H9 (cell line): ENCODE measurements around the gene COQ4. TPM values are rescaled to one million over a fixed set of nuclear protein-coding genes. Genes with fewer than 3 reads are reported as not detected.

Experiments
- DNase-seq: peaks from one replicate; pipeline ENCODE4 v3.0.0-alpha.2; 2017
- H2AFZ ChIP-seq: one replicate; pipeline ENCODE4 v1.6.1; 2013; ENCODE audit warnings: mild to moderate bottlenecking, low read length, control low read depth, moderate library complexity
- H2AK5ac ChIP-seq: 2 replicates; pipeline ENCODE4 v1.6.1; 2013; ENCODE audit warnings: low read length, control low read depth, mixed read lengths; ENCODE audit not compliant: insufficient read length
- H2BK120ac ChIP-seq: one replicate; pipeline ENCODE4 v1.6.1; 2013; ENCODE audit warnings: low read depth, mild to moderate bottlenecking, low read length, control low read depth, inconsistent platforms; ENCODE audit not compliant: poor library complexity, severe bottlenecking
- H2BK12ac ChIP-seq: 2 replicates; pipeline ENCODE4 v1.6.1; 2013; ENCODE audit warnings: low read length, control low read depth, mixed read lengths, low read depth; ENCODE audit not compliant: insufficient read length
- H2BK15ac ChIP-seq: 2 replicates; pipeline ENCODE4 v1.6.1; 2013; ENCODE audit warnings: low read depth, low read length, control low read depth
- H2BK20ac ChIP-seq: one replicate; pipeline ENCODE4 v1.6.1; 2013; ENCODE audit warnings: low read depth, mild to moderate bottlenecking, low read length, control low read depth, inconsistent platforms; ENCODE audit not compliant: poor library complexity, severe bottlenecking
- H2BK5ac ChIP-seq: 2 replicates; pipeline ENCODE4 v1.6.1; 2013; ENCODE audit warnings: low read length, control low read depth, mixed read lengths; ENCODE audit not compliant: insufficient read length
- H3K14ac ChIP-seq: 2 replicates; pipeline ENCODE4 v1.6.1; 2013; ENCODE audit warnings: low read length, control low read depth; ENCODE audit not compliant: insufficient read depth
- H3K18ac ChIP-seq: 2 replicates; pipeline ENCODE4 v1.6.1; 2013; ENCODE audit warnings: low read depth, mild to moderate bottlenecking, mixed read lengths, low read length, control low read depth; ENCODE audit not compliant: insufficient read length
- H3K23ac ChIP-seq: 2 replicates; pipeline ENCODE4 v1.6.1; 2013; ENCODE audit warnings: low read length, control low read depth, mixed read lengths, low read depth; ENCODE audit not compliant: insufficient read length
- H3K23me2 ChIP-seq: 2 replicates; pipeline ENCODE4 v1.6.1; 2013; ENCODE audit warnings: low read depth, mild to moderate bottlenecking, mixed read lengths, low read length, control low read depth; ENCODE audit not compliant: insufficient read length, poor library complexity, severe bottlenecking
- H3K27ac ChIP-seq: 2 replicates; pipeline ENCODE4 v1.5.1; 2013; ENCODE audit warnings: low read length, control low read depth, mixed read lengths, low read depth; ENCODE audit not compliant: insufficient read length
- H3K27me3 ChIP-seq: 2 replicates; pipeline ENCODE4 v1.6.1; 2013; ENCODE audit warnings: low read length, control low read depth, inconsistent platforms; ENCODE audit not compliant: insufficient read depth
- H3K4ac ChIP-seq: 2 replicates; pipeline ENCODE4 v1.6.1; 2013; ENCODE audit warnings: low read depth, mild to moderate bottlenecking, control low read depth, inconsistent platforms, low read length, moderate library complexity
- H3K4me1 ChIP-seq: 2 replicates; pipeline ENCODE4 v1.6.1; 2013; ENCODE audit warnings: low read length, control low read depth, inconsistent platforms; ENCODE audit not compliant: insufficient read depth
- H3K4me2 ChIP-seq: 2 replicates; pipeline ENCODE4 v1.6.1; 2013; ENCODE audit warnings: low read length, control low read depth, mixed read lengths; ENCODE audit not compliant: insufficient read length, insufficient read depth
- H3K56ac ChIP-seq: 2 replicates; pipeline ENCODE4 v1.6.1; 2013; ENCODE audit warnings: low read depth, mild to moderate bottlenecking, mixed read lengths, low read length, control low read depth; ENCODE audit not compliant: insufficient read length
- H3K79me1 ChIP-seq: 2 replicates; pipeline ENCODE4 v1.6.1; 2013; ENCODE audit warnings: low read depth, mild to moderate bottlenecking, moderate library complexity, low read length, control low read depth, inconsistent platforms; ENCODE audit not compliant: insufficient read depth, poor library complexity, severe bottlenecking
- H3K79me2 ChIP-seq: 2 replicates; pipeline ENCODE4 v1.6.1; 2013; ENCODE audit warnings: low read length, control low read depth, inconsistent platforms; ENCODE audit not compliant: insufficient read depth
- H3K9ac ChIP-seq: 2 replicates; pipeline ENCODE4 v1.6.1; 2013; ENCODE audit warnings: low read length, control low read depth, mixed read lengths; ENCODE audit not compliant: insufficient read length; ENCODE audit errors: extremely low read depth
- H3K9me3 ChIP-seq: one replicate; pipeline ENCODE4 v1.6.1; 2013; ENCODE audit warnings: low read depth, low read length, inconsistent platforms; ENCODE audit not compliant: control insufficient read depth
- H3T11ph ChIP-seq: one replicate; pipeline ENCODE4 v1.6.1; 2013; ENCODE audit warnings: mild to moderate bottlenecking, low read length, control low read depth, inconsistent platforms
- H4K20me1 ChIP-seq: one replicate; pipeline ENCODE4 v1.6.1; 2013; ENCODE audit not compliant: control insufficient read depth, insufficient read length, insufficient read depth
- H4K5ac ChIP-seq: 2 replicates; pipeline ENCODE4 v1.6.1; 2013; ENCODE audit warnings: low read depth, mild to moderate bottlenecking, mixed read lengths, low read length, control low read depth; ENCODE audit not compliant: insufficient read length
- H4K8ac ChIP-seq: replicated peaks from 2 replicates; pipeline ENCODE4 v1.6.1; 2013; ENCODE audit warnings: low read length, control low read depth, mixed read lengths, low read depth; ENCODE audit not compliant: insufficient read length
- H4K91ac ChIP-seq: 2 replicates; pipeline ENCODE4 v1.6.1; 2013; ENCODE audit warnings: low read depth, mild to moderate bottlenecking, moderate library complexity, mixed read lengths, low read length, control low read depth; ENCODE audit not compliant: insufficient read length
- H3K27ac Mint-ChIP-seq, 3 experiments: 2 replicates in 2 of 3; 3 replicates in 1 of 3; pipeline ENCODE4 v1.8.0; 2020 to 2021; ENCODE audit warnings: mixed read lengths in 3 of 3, mild to moderate bottlenecking in 1 of 3, moderate library complexity in 1 of 3
- H3K27me3 Mint-ChIP-seq: 2 replicates; pipeline ENCODE4 v1.8.0; 2021; ENCODE audit warnings: low read depth, mild to moderate bottlenecking, moderate library complexity, mixed read lengths
- H3K36me3 Mint-ChIP-seq, 3 experiments: 2 replicates in 2 of 3; 3 replicates in 1 of 3; pipeline ENCODE4 v1.8.0; 2020 to 2021; ENCODE audit warnings: low read depth in 3 of 3, mixed read lengths in 3 of 3; ENCODE audit not compliant: insufficient read depth in 1 of 3
- H3K4me1 Mint-ChIP-seq, 2 experiments: 2 replicates each; pipeline ENCODE4 v1.8.0; 2020; ENCODE audit warnings: mixed read lengths in 2 of 2
- H3K4me3 Mint-ChIP-seq, 2 experiments: 2 replicates in 1 of 2; 3 replicates in 1 of 2; pipeline ENCODE4 v1.8.0; 2020 to 2021; ENCODE audit warnings: mild to moderate bottlenecking in 2 of 2, mixed read lengths in 2 of 2, moderate library complexity in 1 of 2
- H3K9me3 Mint-ChIP-seq, 2 experiments: 2 replicates in 1 of 2; 3 replicates in 1 of 2; pipeline ENCODE4 v1.8.0; 2020; ENCODE audit warnings: mild to moderate bottlenecking in 2 of 2, mixed read lengths in 2 of 2, moderate library complexity in 1 of 2
- WGBS: extraction: QIAGEN DNeasy Blood & Tissue Kit; methylation state at CpG from one replicate; pipeline ENCODE4 v1.1.7; 2013; ENCODE audit warnings: missing lambda C conversion rate, low lambda C conversion rate, mixed read lengths; ENCODE audit not compliant: insufficient read length; ENCODE audit errors: extremely low coverage; 5-methylcytosine and 5-hydroxymethylcytosine counted together
- total RNA-seq: library from RNA; stranded (reverse); gene quantifications from 2 replicates; pipeline ENCODE4 v1.2.1, GENCODE V29; 2021
- TF ChIP-seq, protein P1 (sequence below): fragments of 200-600 bp; sonication (generic); conservative IDR thresholded peaks from 3 replicates; pipeline ENCODE4 v1.8.0; 2021; ENCODE audit warnings: antibody characterized with exemption, mild to moderate bottlenecking

The COQ4 gene
- total RNA-seq, 1 experiment from 2014 or later: 38.4 TPM

DNA sequence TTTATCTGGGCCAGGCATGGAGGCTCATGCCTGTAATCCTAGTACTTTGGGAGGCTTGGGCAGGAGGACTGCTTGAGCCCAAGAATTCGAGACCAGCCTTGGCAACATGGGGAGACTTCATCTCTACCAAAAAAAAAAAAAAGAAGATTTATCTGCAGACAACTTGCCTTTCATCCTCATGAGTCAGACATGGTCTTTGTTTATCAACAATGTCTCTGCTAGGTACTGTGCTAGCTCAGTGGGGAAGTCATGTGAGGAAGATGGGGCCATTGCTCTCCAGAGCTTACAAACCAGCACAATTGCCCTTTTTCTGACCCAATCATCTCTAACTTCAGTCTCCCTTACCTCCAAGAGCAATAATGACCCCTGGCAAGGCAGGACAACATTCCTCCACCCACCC, 50.1 kb downstream of the COQ4 start:
- Histone ChIP-seq H3K27me3 (peaks cover 4% of the 10 kb centered on the region; the same call in 1 of the 2 replicates), H3K18ac (no peak overlapping the region), H3T11ph (no peak overlapping the region), H2AK5ac (no peak overlapping the region), H3K23ac (no peak overlapping the region), H4K91ac (no peak overlapping the region), H3K4me1 (peaks cover 3% of the 10 kb centered on the region; the same call in 1 of the 2 replicates), H4K8ac (no peak overlapping the region), H2BK15ac (no peak overlapping the region), H4K20me1 (no peaks in the 10 kb centered on the region), H3K4me2 (no peak overlapping the region), H2AFZ (no peak overlapping the region), H2BK20ac (no peak overlapping the region), H3K27ac (no peak overlapping the region), H3K56ac (no peak overlapping the region), H3K9me3 (no peaks in the 10 kb centered on the region), H3K79me1 (peaks cover 16% of the 10 kb centered on the region), H2BK5ac (no peak overlapping the region), H3K79me2 (peaks cover 8% of the 10 kb centered on the region; the same call in 1 of the 2 replicates), H2BK120ac (no peak overlapping the region), H3K14ac (no peak overlapping the region), H2BK12ac (no peak overlapping the region), H3K23me2 (no peaks in the 10 kb centered on the region), H3K9ac (no peak overlapping the region), H4K5ac (no peak overlapping the region), H3K4ac (no peak overlapping the region)
- Mint-ChIP-seq H3K4me3 (peak overlapping the region; percentile 95 to 99), H3K27me3 (peaks cover 33% of the 10 kb centered on the region), H3K4me1 (peaks cover 20 to 22% of the 10 kb centered on the region in 2 experiments), H3K36me3 (peaks cover 0 to 6% (median 0%) of the 10 kb centered on the region in 3 experiments; a peak in 4 of 7 replicates), H3K9me3 (peaks cover 0 to 4% of the 10 kb centered on the region in 2 experiments; a peak in 1 of 5 replicates), H3K27ac (no peak overlapping the region; a peak in 1 of 7 replicates)
- WGBS: no CpG with 5 or more reads among the region's 1 CpG
- no peak for DNase-seq
- TF ChIP-seq, protein P1, sequence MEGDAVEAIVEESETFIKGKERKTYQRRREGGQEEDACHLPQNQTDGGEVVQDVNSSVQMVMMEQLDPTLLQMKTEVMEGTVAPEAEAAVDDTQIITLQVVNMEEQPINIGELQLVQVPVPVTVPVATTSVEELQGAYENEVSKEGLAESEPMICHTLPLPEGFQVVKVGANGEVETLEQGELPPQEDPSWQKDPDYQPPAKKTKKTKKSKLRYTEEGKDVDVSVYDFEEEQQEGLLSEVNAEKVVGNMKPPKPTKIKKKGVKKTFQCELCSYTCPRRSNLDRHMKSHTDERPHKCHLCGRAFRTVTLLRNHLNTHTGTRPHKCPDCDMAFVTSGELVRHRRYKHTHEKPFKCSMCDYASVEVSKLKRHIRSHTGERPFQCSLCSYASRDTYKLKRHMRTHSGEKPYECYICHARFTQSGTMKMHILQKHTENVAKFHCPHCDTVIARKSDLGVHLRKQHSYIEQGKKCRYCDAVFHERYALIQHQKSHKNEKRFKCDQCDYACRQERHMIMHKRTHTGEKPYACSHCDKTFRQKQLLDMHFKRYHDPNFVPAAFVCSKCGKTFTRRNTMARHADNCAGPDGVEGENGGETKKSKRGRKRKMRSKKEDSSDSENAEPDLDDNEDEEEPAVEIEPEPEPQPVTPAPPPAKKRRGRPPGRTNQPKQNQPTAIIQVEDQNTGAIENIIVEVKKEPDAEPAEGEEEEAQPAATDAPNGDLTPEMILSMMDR: no peak
